GM12878 (cell line): ENCODE data around the gene HPSE2. TPM values are rescaled to one million over a fixed set of nuclear protein-coding genes. Genes with fewer than 3 reads are reported as not detected.

Experiments
- ATAC-seq: fragments of 200-7000 bp; cut with Tn5 transposase; 3 replicates; pipeline ENCODE4 v1.9.1; 2020; ENCODE audit warnings: mild to moderate bottlenecking, moderate library complexity
- BruUV-seq: library from RNA; stranded (reverse); fragments of 400-500 nt; replicated peaks from 2 replicates; lab custom pipeline; 2021; lab: Mats Ljungman, UMichigan
- CTCF ChIA-PET: fragments of 300-600 bp; sonication (Branson Sonifier 250); formaldehyde crosslinking; extraction: SDS; loops from one replicate; lab custom pipeline; 2021; ENCODE audit warnings: inconsistent platforms; lab: Yijun Ruan, JAX
- POLR2A ChIA-PET: fragments of 350-600 bp; formaldehyde crosslinking; extraction: SDS; loops from one replicate; lab custom pipeline; 2021; ENCODE audit warnings: inconsistent platforms; lab: Charles Lee
- RAD21 ChIA-PET: fragments of 300-600 bp; sonication (Branson Sonifier 250); formaldehyde crosslinking; loops from one replicate; lab custom pipeline; 2023; ENCODE audit warnings: antibody characterized with exemption; ENCODE audit not compliant: unreplicated experiment; lab: Charles Lee
- SMC1A ChIA-PET: fragments of 300-600 bp; sonication (Branson Sonifier 250); formaldehyde crosslinking; loops from one replicate; lab custom pipeline; 2023; ENCODE audit not compliant: unreplicated experiment, uncharacterized antibody; lab: Charles Lee
- DNase-seq: peaks from one replicate; pipeline ENCODE4 v3.0.0-alpha.2; 2011; ENCODE audit warnings: low read depth, low spot score
- FAIRE-seq: peaks from 3 replicates; lab custom pipeline; 2011; peaks lifted over from hg19 to GRCh38; lab: Jason Lieb, UNC
- H2AFZ ChIP-seq: 2 replicates; pipeline ENCODE4 v1.6.0; 2011; ENCODE audit warnings: low read depth, low read length, control low read depth; ENCODE audit not compliant: control insufficient read depth
- H3K27ac ChIP-seq: 2 replicates; pipeline ENCODE4 v1.5.1; 2011; ENCODE audit warnings: control low read depth; ENCODE audit not compliant: control insufficient read depth, insufficient read depth
- H3K27me3 ChIP-seq, 2 experiments: replicated peaks in 1 of 2; 2 replicates each; pipeline versions ENCODE4 v1.6.0 to v1.6.1; 2011; ENCODE audit warnings: low read length in 1 of 2; ENCODE audit not compliant: control insufficient read depth in 2 of 2, insufficient read depth in 2 of 2
- H3K36me3 ChIP-seq, 2 experiments: 2 replicates each; pipeline ENCODE4 v1.5.1; 2011; ENCODE audit warnings: low read length in 1 of 2; ENCODE audit not compliant: control insufficient read depth in 2 of 2, insufficient read depth in 2 of 2
- H3K4me1 ChIP-seq: 2 replicates; pipeline ENCODE4 v1.6.1; 2011; ENCODE audit warnings: mild to moderate bottlenecking, low read length, moderate library complexity, mixed read lengths; ENCODE audit not compliant: control insufficient read depth, insufficient read depth
- H3K4me2 ChIP-seq: 2 replicates; pipeline ENCODE4 v1.6.0; 2011; ENCODE audit warnings: control low read depth; ENCODE audit not compliant: control insufficient read depth, insufficient read depth
- H3K4me3 ChIP-seq: fragments of 200-600 bp; sonication (generic); 2 replicates; pipeline ENCODE4 v1.5.1; 2016
- H3K79me2 ChIP-seq: 2 replicates; pipeline ENCODE4 v1.6.0; 2011; ENCODE audit warnings: low read length; ENCODE audit not compliant: control insufficient read depth, insufficient read depth
- H3K9ac ChIP-seq: 2 replicates; pipeline ENCODE4 v1.8.0; 2011; ENCODE audit warnings: low read length, control low read depth, mixed read lengths; ENCODE audit not compliant: control insufficient read depth, insufficient read depth
- H3K9me3 ChIP-seq: replicated peaks from 3 replicates; pipeline ENCODE4 v1.5.1; 2011; ENCODE audit warnings: mild to moderate bottlenecking, low read length; ENCODE audit not compliant: control insufficient read depth, insufficient read depth
- H4K20me1 ChIP-seq: 2 replicates; pipeline ENCODE4 v1.6.0; 2011; ENCODE audit not compliant: control insufficient read depth, insufficient read depth
- EED ChIP-seq: sonication (generic); IDR thresholded peaks from 2 replicates; pipeline ENCODE4 v1.6.1; 2016; ENCODE audit warnings: antibody characterized with exemption, low read depth
- JUND ChIP-seq: IDR thresholded peaks from 2 replicates; pipeline ENCODE4 v1.6.1; 2012; ENCODE audit warnings: low read depth, mild to moderate bottlenecking, low read length, improper control_type of control experiment, moderate library complexity
- KAT2A ChIP-seq: conservative IDR thresholded peaks from 2 replicates; pipeline ENCODE4 v1.6.1; 2011; ENCODE audit warnings: low read depth, low read length; ENCODE audit not compliant: control insufficient read depth
- NBN ChIP-seq: fragments of 450-650 bp; IDR thresholded peaks from 2 replicates; pipeline ENCODE4 v1.6.1; 2016
- NFYA ChIP-seq: IDR thresholded peaks from 2 replicates; pipeline ENCODE4 v1.6.1; 2011; ENCODE audit warnings: low read depth, mild to moderate bottlenecking, low read length, improper control_type of control experiment, borderline replicate concordance
- WGBS: methylation state at CpG from one replicate; pipeline ENCODE4 v1.1.6; 2016; ENCODE audit warnings: low lambda C conversion rate; ENCODE audit not compliant: insufficient replicate concordance, insufficient coverage; ENCODE audit errors: missing lambda C conversion rate; 5-methylcytosine and 5-hydroxymethylcytosine counted together
- in situ Hi-C: fragments of 300-500 bp; cut with MboI; formaldehyde crosslinking; loops from 9 replicates; pipeline ENCODE4 v1.14.3; 2018; ENCODE audit warnings: mixed read lengths
- intact Hi-C: fragments of 100-400 bp; cut with micrococcal nuclease; formaldehyde crosslinking; loops from one replicate; pipeline ENCODE4 v1.14.2; 2022; ENCODE audit not compliant: unreplicated experiment
- polyA plus RNA-seq, 11 experiments: library from polyadenylated mRNA; depleted of rRNA in 4 of 11; unstranded in 6 of 11; stranded (reverse) in 5 of 11; fragments of >200 nt; fragmentation: Nextera tagmentation in 4 of 11; fragmentation: Illumina TruSeq in 1 of 11; extraction: Ambion mirVana in 4 of 11; extraction: Trizol in 1 of 11; gene quantifications; 1 replicate in 1 of 11; 2 replicates in 10 of 11; pipeline versions ENCODE4 v1.2.1 to v1.2.3, GENCODE V29; 2011 to 2016; ENCODE audit warnings: inconsistent platforms in 2 of 11, missing spikeins in 2 of 11, low read depth in 1 of 11
- total RNA-seq, 4 experiments: library from RNA; depleted of rRNA in 3 of 4; stranded (reverse); fragments of >200 nt in 3 of 4; fragmentation: Illumina TruSeq in 1 of 4; extraction: Trizol in 1 of 4; gene quantifications; 2 replicates each; pipeline versions ENCODE4 v1.2.1 to v1.2.3, GENCODE V29; 2013 to 2021
- TF ChIP-seq, protein P1 (sequence below): fragments of 450-650 bp; IDR thresholded peaks from 2 replicates; pipeline ENCODE4 v1.6.1; 2017; ENCODE audit warnings: mild to moderate bottlenecking, moderate library complexity
- TF ChIP-seq, protein P2 (sequence below): fragments of 450-650 bp; IDR thresholded peaks from 2 replicates; pipeline ENCODE4 v1.6.1; 2017; ENCODE audit warnings: mild to moderate bottlenecking

The HPSE2 gene
- total and polyA plus RNA-seq, 10 of the 15 experiments (the other 5 are each of a cell fraction or from before 2014, with no cell fraction given), result 0.06 TPM; not detected in 9

GRCh38 chr10:98623176-98623575 lies 612.5 kb downstream of the HPSE2 start (continued):
- TF ChIP-seq, protein P1, sequence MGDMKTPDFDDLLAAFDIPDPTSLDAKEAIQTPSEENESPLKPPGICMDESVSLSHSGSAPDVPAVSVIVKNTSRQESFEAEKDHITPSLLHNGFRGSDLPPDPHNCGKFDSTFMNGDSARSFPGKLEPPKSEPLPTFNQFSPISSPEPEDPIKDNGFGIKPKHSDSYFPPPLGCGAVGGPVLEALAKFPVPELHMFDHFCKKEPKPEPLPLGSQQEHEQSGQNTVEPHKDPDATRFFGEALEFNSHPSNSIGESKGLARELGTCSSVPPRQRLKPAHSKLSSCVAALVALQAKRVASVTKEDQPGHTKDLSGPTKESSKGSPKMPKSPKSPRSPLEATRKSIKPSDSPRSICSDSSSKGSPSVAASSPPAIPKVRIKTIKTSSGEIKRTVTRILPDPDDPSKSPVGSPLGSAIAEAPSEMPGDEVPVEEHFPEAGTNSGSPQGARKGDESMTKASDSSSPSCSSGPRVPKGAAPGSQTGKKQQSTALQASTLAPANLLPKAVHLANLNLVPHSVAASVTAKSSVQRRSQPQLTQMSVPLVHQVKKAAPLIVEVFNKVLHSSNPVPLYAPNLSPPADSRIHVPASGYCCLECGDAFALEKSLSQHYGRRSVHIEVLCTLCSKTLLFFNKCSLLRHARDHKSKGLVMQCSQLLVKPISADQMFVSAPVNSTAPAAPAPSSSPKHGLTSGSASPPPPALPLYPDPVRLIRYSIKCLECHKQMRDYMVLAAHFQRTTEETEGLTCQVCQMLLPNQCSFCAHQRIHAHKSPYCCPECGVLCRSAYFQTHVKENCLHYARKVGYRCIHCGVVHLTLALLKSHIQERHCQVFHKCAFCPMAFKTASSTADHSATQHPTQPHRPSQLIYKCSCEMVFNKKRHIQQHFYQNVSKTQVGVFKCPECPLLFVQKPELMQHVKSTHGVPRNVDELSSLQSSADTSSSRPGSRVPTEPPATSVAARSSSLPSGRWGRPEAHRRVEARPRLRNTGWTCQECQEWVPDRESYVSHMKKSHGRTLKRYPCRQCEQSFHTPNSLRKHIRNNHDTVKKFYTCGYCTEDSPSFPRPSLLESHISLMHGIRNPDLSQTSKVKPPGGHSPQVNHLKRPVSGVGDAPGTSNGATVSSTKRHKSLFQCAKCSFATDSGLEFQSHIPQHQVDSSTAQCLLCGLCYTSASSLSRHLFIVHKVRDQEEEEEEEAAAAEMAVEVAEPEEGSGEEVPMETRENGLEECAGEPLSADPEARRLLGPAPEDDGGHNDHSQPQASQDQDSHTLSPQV, result no peak
- TF ChIP-seq EED, result no peak
- TF ChIP-seq, protein P2, sequence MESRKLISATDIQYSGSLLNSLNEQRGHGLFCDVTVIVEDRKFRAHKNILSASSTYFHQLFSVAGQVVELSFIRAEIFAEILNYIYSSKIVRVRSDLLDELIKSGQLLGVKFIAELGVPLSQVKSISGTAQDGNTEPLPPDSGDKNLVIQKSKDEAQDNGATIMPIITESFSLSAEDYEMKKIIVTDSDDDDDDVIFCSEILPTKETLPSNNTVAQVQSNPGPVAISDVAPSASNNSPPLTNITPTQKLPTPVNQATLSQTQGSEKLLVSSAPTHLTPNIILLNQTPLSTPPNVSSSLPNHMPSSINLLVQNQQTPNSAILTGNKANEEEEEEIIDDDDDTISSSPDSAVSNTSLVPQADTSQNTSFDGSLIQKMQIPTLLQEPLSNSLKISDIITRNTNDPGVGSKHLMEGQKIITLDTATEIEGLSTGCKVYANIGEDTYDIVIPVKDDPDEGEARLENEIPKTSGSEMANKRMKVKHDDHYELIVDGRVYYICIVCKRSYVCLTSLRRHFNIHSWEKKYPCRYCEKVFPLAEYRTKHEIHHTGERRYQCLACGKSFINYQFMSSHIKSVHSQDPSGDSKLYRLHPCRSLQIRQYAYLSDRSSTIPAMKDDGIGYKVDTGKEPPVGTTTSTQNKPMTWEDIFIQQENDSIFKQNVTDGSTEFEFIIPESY, result no peak
- TF ChIP-seq, all 136 proteins: peak for 0

DNA sequence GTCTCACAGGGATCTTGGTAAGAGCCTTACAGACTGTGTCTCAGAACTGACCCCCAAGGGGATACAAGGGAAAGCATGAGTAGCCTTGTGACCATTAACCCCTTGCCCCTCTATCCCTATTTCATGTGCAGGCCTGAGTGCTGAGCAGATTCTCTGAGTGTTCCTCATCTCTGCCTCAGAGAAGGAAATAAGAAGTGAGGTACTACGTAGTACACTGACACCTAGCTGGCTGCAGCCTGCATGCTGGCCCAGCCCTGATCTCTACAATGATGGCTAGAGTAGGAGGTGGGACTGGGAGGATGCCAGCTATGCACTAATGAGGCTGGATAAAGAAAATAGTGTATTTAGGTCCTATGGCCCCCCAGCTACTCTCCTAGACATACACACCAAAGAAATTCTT lies 614.0 kb downstream of the HPSE2 start:
- Histone ChIP-seq H3K27me3 (no peaks in the 10 kb centered on the region; a peak in 1 of 4 replicates), H3K79me2 (no peaks in the 10 kb centered on the region), H4K20me1 (no peaks in the 10 kb centered on the region), H3K4me1 (no peaks in the 10 kb centered on the region), H3K36me3 (no peaks in the 10 kb centered on the region), H2AFZ (no peak overlapping the region), H3K4me3 (no peak overlapping the region), H3K9ac (no peak overlapping the region), H3K27ac (no peak overlapping the region), H3K4me2 (no peak overlapping the region), H3K9me3 (no peaks in the 10 kb centered on the region)
- SMC1A ChIA-PET, result no interaction called here
- in situ Hi-C loops (no loop called here), intact Hi-C loops (no loop called here)
- DNase-seq (no peak), FAIRE-seq (no peak), ATAC-seq (no peak)
- CTCF ChIA-PET, result no interaction called here
- no TSS peak for BruUV-seq
- RAD21 ChIA-PET, result no interaction called here
- no peak for TF ChIP-seq NFYA
- no peak for TF ChIP-seq KAT2A
- no peak for TF ChIP-seq JUND
- TF ChIP-seq NBN, result no peak
- POLR2A ChIA-PET, result no interaction called here
- WGBS, result 78% methylated on average over 1 of the region's 1 CpG
